GM19372 (cell line): Measurements from ENCODE around the gene PSKH1.
"Not testable (repeated sequence)": the region's sequence is repeated elsewhere in the genome, so short reads cannot be mapped to it uniquely, and the experiment has no call there.

Experiments used
- ATAC-seq: cut with Tn5 transposase; IDR thresholded peaks from one replicate; pipeline ENCODE4 v1.9.1; 2021; ENCODE audit warnings: mild to moderate bottlenecking, low read depth, moderate library complexity; ENCODE audit not compliant: unreplicated experiment

Gene PSKH1

GRCh38 chr16:67885545-67885944, 7.5 kb upstream of the PSKH1 start:
- no peak for ATAC-seq

DNA sequence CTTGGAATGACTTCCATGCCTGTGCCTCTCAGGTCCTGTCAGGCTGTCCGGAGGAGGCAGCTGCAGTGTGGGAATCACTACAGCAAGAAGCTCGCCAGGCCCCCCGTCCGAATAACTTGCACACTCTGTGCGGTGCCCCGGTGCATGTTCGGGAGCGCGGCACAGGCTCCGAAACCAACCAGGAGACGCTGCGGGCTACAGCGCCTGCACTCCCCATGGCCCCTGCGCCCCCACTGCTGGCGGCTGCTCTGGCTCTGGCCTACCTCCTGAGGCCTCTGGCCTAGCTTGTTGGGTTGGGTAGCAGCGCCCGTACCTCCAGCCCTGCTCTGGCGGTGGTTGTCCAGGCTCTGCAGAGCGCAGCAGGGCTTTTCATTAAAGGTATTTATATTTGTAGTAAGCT, 7.1 kb upstream of the PSKH1 start:
- no peak for ATAC-seq

GRCh38 chr16:67886387-67886786, 6.7 kb upstream of the PSKH1 start:
- no peak for ATAC-seq

GRCh38 chr16:67888331-67888730, 4.7 kb upstream of the PSKH1 start:
- ATAC-seq: no peak

- ATAC-seq: no peak
Observed at GRCh38 chr16:67892375-67892774, 679 bp upstream of the PSKH1 start.

GRCh38 chr16:67893743-67894399, 817 bp downstream of the PSKH1 start:
- no peak for ATAC-seq

- ATAC-seq: no peak
Observed at GRCh38 chr16:67897231-67897630, 4.2 kb downstream of the PSKH1 start.

- ATAC-seq: no peak
Observed at GRCh38 chr16:67901734-67902133, 8.7 kb downstream of the PSKH1 start.

DNA sequence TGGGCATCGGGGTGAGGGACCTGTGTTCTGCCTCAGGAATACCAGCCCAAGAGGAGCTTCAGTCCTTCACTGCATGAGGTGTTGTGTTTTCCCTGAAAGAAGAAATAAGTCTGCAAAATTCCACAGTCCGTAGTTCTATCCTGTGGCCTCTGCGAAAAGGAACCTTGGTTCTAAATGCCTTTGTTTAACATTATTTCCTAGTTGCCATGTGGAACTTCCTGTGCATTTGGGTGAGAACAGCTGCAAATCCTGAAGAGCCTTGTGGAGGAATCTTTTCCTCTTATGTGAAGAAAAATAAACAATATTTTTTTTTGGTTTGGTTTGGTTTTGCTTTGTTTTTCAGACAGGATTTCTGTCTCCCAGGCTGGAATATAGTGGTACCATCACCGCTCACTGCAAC, 9.8 kb downstream of the PSKH1 start:
- no peak for ATAC-seq

DNA sequence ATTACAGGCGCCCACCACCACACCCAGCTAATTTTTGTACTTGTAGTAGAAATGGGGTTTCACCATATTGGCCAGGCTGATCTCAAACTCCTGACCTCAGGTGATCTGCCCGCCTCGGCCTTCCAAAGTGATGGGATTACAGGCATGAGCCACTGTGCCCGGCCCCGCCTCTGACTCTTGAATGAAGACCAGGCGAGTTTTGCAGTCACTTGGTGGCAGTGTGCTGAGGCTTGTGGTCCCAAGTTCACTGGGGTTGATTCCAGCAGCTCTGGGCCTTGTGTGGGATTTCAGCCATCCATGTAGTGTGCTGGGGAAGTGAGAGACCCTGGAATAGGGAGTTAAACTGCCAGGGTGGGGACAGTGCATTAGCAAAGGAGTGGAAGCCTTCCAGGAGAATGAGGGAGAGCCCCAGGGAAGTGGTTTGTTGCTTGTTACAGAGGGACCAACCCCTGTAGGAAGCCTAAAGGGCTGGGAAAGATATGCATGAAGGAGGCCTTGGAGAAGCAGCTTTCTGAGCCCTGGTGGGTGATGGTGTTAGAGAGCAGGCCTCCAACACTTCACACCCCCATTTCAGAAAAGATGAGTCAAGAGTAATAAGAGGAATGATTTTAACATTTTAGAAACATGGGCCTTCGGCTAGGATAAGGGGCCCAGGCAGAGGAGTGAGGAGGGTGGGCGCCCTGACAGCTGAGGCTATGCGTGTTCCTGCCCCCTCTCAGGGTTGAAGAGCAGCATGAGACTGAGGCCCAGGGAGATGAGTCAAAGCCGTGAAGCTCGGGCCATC, 14.5 kb downstream of the PSKH1 start:
- no peak for ATAC-seq

DNA sequence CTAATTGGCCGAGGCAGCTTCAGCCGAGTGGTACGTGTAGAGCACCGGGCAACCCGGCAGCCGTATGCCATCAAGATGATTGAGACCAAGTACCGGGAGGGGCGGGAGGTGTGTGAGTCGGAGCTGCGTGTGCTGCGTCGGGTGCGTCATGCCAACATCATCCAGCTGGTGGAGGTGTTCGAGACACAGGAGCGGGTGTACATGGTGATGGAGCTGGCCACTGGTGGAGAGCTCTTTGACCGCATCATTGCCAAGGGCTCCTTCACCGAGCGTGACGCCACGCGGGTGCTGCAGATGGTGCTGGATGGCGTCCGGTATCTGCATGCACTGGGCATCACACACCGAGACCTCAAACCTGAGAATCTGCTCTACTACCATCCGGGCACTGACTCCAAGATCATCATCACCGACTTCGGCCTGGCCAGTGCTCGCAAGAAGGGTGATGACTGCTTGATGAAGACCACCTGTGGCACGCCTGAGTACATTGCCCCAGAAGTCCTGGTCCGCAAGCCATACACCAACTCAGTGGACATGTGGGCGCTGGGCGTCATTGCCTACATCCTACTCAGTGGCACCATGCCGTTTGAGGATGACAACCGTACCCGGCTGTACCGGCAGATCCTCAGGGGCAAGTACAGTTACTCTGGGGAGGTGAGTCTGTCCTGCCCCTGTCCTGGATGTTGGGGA, 16.1 kb downstream of the PSKH1 start:
- no peak for ATAC-seq

DNA sequence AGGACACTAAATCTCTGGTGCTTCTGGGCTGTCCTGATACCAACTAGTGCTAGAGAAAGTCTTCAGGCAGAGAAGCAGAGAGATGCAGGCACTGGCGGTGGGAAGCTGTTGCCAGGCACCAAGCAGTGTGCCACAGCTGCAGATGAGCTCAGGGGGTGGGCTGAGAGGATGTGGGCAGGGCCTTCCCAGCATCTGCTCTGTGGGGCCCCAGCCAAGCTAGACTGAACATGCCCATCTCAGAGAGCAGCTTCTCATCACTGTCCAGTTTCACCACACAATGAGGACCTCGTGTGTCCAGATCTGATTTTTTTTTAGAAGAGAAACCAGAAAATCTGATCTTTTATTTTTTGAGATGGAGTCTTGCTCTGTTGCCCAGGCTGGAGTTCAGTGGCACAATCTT, 17.1 kb downstream of the PSKH1 start:
- ATAC-seq: no peak

GRCh38 chr16:67914758-67915495, 21.9 kb downstream of the PSKH1 start:
- ATAC-seq: no peak

DNA sequence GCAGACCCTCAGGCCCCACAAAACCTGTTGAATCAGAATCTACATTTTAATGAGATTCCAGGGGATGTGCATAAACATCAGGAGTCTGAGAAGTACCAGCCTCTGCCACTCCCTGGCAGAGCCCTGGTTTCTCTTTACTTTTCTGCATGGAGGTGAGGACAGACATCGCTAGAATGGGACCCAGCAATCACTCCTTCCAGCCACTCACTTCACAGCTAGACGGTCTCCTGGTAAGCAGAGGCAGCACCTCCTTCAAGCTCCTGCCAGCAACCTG, 22.4 kb downstream of the PSKH1 start:
- ATAC-seq: not testable (repeated sequence)

GRCh38 chr16:67915831-67916723, 23.0 kb downstream of the PSKH1 start:
- ATAC-seq: no peak

DNA sequence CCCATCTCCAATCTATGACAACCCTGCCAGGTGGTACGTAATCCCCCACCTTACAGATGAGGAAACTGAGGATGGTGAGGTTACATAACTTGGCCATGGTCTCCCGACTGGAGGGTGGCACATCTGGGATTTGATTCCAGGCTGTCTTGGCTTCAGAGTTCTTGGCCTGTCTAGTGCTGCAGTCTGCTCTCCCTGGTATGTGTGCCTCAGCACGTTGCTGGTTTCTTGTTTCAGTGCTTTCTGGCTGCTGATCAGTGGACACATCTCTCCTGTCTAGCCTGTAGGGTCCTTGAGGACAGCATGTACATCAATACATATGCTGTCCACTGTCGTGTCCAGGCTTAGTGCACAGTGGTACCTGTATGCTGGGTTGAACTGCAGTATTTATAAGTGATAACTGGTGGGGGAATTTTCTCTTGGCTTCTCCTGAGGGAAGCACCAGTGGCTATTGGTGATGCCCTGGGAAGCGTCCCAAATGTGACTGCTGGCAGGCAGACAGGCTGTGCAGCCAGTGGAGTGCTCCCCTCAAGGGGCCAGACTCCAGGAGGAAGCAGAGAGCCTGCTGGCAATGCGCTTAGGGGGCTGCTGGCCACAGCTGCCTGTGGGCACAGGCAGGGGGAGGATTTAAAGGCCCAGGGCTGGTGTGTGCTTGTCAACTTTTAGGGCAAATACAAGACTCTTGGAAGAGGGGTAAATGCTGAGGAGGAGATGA, 24.2 kb downstream of the PSKH1 start:
- ATAC-seq: no peak

- no peak for ATAC-seq
Observed at GRCh38 chr16:67917852-67918236, 24.8 kb downstream of the PSKH1 start.

GRCh38 chr16:67919622-67920221, 26.7 kb downstream of the PSKH1 start:
- no peak for ATAC-seq

GRCh38 chr16:67922221-67922620, 29.2 kb downstream of the PSKH1 start:
- no peak for ATAC-seq
